PC-9 (cell line): ENCODE data around the gene WDR12.
"Not testable (repeated sequence)": the region's sequence is repeated elsewhere in the genome, so short reads cannot be mapped to it uniquely, and the experiment has no call there.

Experiments used
- CTCF ChIP-seq: fragments of 200-600 bp; sonication (generic); conservative IDR thresholded peaks from 2 replicates; pipeline ENCODE4 v1.6.1; 2017; ENCODE audit warnings: mixed run types, antibody characterized with exemption, mild to moderate bottlenecking, moderate library complexity
- EZH2 ChIP-seq: fragments of 200-600 bp; sonication (generic); IDR thresholded peaks from 2 replicates; pipeline ENCODE4 v1.8.0; 2017; ENCODE audit warnings: antibody characterized with exemption, low read depth

GRCh38 chr2:202912342-202913201 is 1.1 kb upstream of the WDR12 start:
- TF ChIP-seq EZH2, CTCF: not testable (repeated sequence)
